IgD-negative memory B cell (primary cell): ENCODE data around the gene SLC9A9. TPM values are rescaled to one million over a fixed set of nuclear protein-coding genes. Genes with fewer than 3 reads are reported as not detected.
A peak's percentile ranks its signal among the peaks of the same experiment; 100 is the strongest.
"Not testable (repeated sequence)": the region's sequence is repeated elsewhere in the genome, so short reads cannot be mapped to it uniquely, and the experiment has no call there.

Source experiments
- H3K27ac Mint-ChIP-seq, 3 donors: one replicate each; pipeline ENCODE4 v1.8.0; 2020 to 2022; ENCODE audit warnings: mild to moderate bottlenecking in 3 of 3, mixed read lengths in 3 of 3, moderate library complexity in 1 of 3
- H3K27me3 Mint-ChIP-seq: one replicate; pipeline ENCODE4 v1.8.0; 2021; ENCODE audit warnings: mixed read lengths
- H3K36me3 Mint-ChIP-seq: one replicate; pipeline ENCODE4 v1.8.0; 2020; ENCODE audit warnings: mild to moderate bottlenecking, mixed read lengths
- H3K4me1 Mint-ChIP-seq, 3 donors: one replicate each; pipeline ENCODE4 v1.8.0; 2020 to 2022; ENCODE audit warnings: mixed read lengths in 3 of 3, mild to moderate bottlenecking in 1 of 3
- H3K4me3 Mint-ChIP-seq, 4 donors: one replicate each; pipeline ENCODE4 v1.8.0; 2020 to 2022; ENCODE audit warnings: mild to moderate bottlenecking in 4 of 4, mixed read lengths in 4 of 4, moderate library complexity in 3 of 4
- H3K9me3 Mint-ChIP-seq, 3 donors: one replicate each; pipeline ENCODE4 v1.8.0; 2020 to 2021; ENCODE audit warnings: mixed read lengths in 3 of 3, mild to moderate bottlenecking in 1 of 3
- polyA plus RNA-seq: library from polyadenylated mRNA; unstranded; fragments of 300-500 nt; fragmentation: Illumina TruSeq; gene quantifications from one replicate; pipeline ENCODE4 v1.2.3, GENCODE V29; 2021

Gene SLC9A9
- polyA plus RNA-seq, 1 donor from 2014 or later = 9.1 TPM

DNA sequence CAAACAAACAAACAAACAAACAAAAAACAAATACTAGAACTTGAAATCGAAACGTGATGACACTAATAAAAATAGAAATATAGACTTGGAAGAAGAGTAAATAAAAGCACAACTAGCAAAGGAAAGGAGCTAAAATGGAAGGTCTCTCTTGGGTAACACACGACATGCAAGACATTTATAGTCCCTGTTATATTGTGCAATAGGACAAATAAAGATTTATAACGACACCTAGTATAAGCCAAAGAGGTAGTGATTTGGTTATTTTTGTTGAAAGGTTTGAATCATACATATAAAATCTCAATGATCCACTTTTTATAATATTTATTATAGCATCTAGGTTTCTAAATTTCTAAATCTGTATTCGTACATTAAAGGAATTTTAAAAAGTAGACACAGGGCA is 379.1 kb downstream of the SLC9A9 start:
- Mint-ChIP-seq H3K27me3 (no peaks in the 10 kb centered on the region), H3K4me1 (peaks cover 0 to 11% (median 8%) of the 10 kb centered on the region in 3 donors), H3K27ac (no peak overlapping the region), H3K9me3 (no peaks in the 10 kb centered on the region), H3K36me3 (peaks cover 5% of the 10 kb centered on the region), H3K4me3 (no peak overlapping the region)

GRCh38 chr3:143465666-143466065 is 382.6 kb downstream of the SLC9A9 start:
- no peak overlapping the region for H3K4me3 Mint-ChIP-seq
- peaks cover 9% of the 10 kb centered on the region for H3K36me3 Mint-ChIP-seq
- H3K4me1 Mint-ChIP-seq = no peaks in the 10 kb centered on the region
- H3K27me3 Mint-ChIP-seq = no peaks in the 10 kb centered on the region
- H3K9me3 Mint-ChIP-seq = no peaks in the 10 kb centered on the region
- H3K27ac Mint-ChIP-seq = no peak overlapping the region

DNA sequence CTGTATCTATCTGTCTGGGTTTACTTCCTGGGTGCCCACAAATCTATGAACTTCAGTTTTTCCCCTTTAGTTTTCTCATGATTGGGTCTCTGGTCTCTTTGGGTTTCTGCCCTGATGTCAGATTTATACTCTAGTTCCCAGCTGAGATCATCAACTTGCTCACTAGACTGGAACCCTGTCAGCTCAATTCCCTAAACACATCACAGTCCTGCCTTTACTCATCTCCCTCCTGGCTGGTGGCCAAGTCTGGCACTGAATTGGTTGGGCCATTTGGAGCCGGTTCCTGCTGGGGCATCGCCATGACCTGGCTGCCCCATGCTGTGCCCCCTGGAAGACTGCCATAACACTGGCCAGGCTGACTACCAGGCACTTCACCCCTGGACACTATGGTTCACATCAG is 383.4 kb downstream of the SLC9A9 start:
- no peak overlapping the region for H3K27ac Mint-ChIP-seq
- no peak overlapping the region for H3K4me3 Mint-ChIP-seq
- no peaks in the 10 kb centered on the region for H3K27me3 Mint-ChIP-seq
- H3K36me3 Mint-ChIP-seq = peaks cover 16% of the 10 kb centered on the region
- H3K9me3 Mint-ChIP-seq = no peaks in the 10 kb centered on the region
- H3K4me1 Mint-ChIP-seq = no peaks in the 10 kb centered on the region

DNA sequence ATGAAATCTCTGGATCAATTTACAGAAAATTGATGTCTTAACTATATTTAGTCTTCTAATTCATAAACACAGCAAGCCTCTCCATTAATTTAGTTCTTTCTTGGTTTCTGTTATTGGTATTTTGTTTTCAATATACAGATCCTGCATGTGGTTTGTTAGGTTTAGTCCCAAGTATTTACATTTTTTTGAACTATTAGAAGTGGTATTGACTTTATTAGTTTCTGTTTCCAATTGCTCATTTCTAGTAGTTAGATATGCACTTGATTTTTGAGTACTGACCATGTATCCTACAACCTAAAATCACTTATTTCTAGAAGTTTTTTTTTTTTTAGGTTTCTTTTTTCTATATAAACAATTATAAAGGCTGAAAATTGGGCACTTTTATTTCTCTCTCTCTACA is 392.8 kb downstream of the SLC9A9 start:
- Mint-ChIP-seq H3K36me3 (peaks cover 11% of the 10 kb centered on the region), H3K9me3 (peaks cover 0 to 10% (median 0%) of the 10 kb centered on the region in 3 donors), H3K27ac (no peak overlapping the region), H3K27me3 (no peaks in the 10 kb centered on the region), H3K4me1 (peaks cover 0 to 5% (median 3%) of the 10 kb centered on the region in 3 donors), H3K4me3 (no peak overlapping the region)

DNA sequence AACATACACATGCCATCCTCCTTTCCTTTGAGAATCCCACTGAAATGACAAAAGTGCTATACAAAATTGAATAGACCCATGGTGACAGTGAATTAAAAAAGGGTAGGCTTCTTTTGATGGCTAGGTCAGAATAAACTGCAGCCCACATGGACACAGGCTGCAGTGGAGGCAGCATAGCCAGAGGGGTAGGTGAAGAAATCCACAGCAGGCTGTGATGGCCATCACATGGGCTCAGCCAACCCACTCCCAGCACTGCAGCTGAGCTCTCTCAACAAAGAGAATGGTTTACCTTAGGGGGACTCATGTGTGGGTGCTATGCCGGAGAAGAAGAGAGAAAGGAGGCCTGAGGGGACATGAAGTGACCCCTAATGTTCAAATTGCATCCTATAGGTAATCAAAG is 397.6 kb downstream of the SLC9A9 start:
- Mint-ChIP-seq H3K36me3 (peaks cover 2% of the 10 kb centered on the region), H3K4me3 (peak overlapping the region in 1 of 4 donors; percentile 24), H3K27ac (no peak overlapping the region), H3K9me3 (no peaks in the 10 kb centered on the region), H3K4me1 (peaks cover 0 to 5% (median 3%) of the 10 kb centered on the region in 3 donors), H3K27me3 (no peaks in the 10 kb centered on the region)

DNA sequence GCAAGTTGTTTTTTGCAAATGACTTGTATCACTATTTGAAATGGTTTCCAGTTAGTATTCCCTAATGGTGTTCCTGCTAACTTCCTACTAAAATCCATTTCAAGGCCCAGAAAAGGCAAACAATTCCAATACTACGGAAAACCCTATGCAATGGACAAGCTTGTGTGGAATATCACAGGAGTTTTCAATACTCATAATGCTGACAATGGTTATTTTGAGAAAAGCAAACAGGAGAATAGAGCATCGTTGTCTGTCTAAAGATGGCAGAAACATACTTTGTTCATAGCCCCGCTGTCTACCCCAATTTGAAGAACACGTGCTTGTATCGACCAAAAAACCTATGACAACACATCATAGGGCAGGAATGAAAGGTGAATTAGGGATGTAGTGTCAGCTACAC is 400.8 kb downstream of the SLC9A9 start:
- Mint-ChIP-seq H3K9me3 (no peaks in the 10 kb centered on the region), H3K4me1 (peaks cover 3 to 9% (median 5%) of the 10 kb centered on the region in 3 donors), H3K4me3 (no peak overlapping the region), H3K27me3 (no peaks in the 10 kb centered on the region), H3K36me3 (peaks cover 5% of the 10 kb centered on the region), H3K27ac (no peak overlapping the region)

- H3K27ac Mint-ChIP-seq = no peak overlapping the region
- peaks cover 0 to 5% (median 4%) of the 10 kb centered on the region in 3 donors for H3K4me1 Mint-ChIP-seq
- H3K27me3 Mint-ChIP-seq = no peaks in the 10 kb centered on the region
- H3K4me3 Mint-ChIP-seq = no peak overlapping the region
- no peaks in the 10 kb centered on the region for H3K9me3 Mint-ChIP-seq
- peaks cover 5% of the 10 kb centered on the region for H3K36me3 Mint-ChIP-seq
Observed at GRCh38 chr3:143445118-143445517, 403.1 kb downstream of the SLC9A9 start.

- no peaks in the 10 kb centered on the region for H3K27me3 Mint-ChIP-seq
- peaks cover 0 to 5% (median 4%) of the 10 kb centered on the region in 3 donors for H3K4me1 Mint-ChIP-seq
- H3K4me3 Mint-ChIP-seq = no peak overlapping the region
- peaks cover 7% of the 10 kb centered on the region for H3K36me3 Mint-ChIP-seq
- H3K9me3 Mint-ChIP-seq = no peaks in the 10 kb centered on the region
- no peak overlapping the region for H3K27ac Mint-ChIP-seq
Observed at GRCh38 chr3:143443851-143444331, 404.4 kb downstream of the SLC9A9 start.

GRCh38 chr3:143442814-143443447 is 405.3 kb downstream of the SLC9A9 start:
- H3K36me3 Mint-ChIP-seq = peaks cover 7% of the 10 kb centered on the region
- H3K27ac Mint-ChIP-seq = no peak overlapping the region
- no peaks in the 10 kb centered on the region for H3K27me3 Mint-ChIP-seq

GRCh38 chr3:143441516-143442171 is 406.6 kb downstream of the SLC9A9 start:
- Mint-ChIP-seq H3K36me3 (peaks cover 8% of the 10 kb centered on the region), H3K4me3 (no peak overlapping the region), H3K4me1 (peaks cover 0 to 5% (median 4%) of the 10 kb centered on the region in 3 donors), H3K9me3 (no peaks in the 10 kb centered on the region), H3K27me3 (no peaks in the 10 kb centered on the region), H3K27ac (no peak overlapping the region)

More at GRCh38 chr3:143442814-143443447, 405.3 kb downstream of the SLC9A9 start:
- no peaks in the 10 kb centered on the region for H3K9me3 Mint-ChIP-seq
- H3K4me3 Mint-ChIP-seq = no peak overlapping the region
- peaks cover 0 to 5% (median 4%) of the 10 kb centered on the region in 3 donors for H3K4me1 Mint-ChIP-seq

DNA sequence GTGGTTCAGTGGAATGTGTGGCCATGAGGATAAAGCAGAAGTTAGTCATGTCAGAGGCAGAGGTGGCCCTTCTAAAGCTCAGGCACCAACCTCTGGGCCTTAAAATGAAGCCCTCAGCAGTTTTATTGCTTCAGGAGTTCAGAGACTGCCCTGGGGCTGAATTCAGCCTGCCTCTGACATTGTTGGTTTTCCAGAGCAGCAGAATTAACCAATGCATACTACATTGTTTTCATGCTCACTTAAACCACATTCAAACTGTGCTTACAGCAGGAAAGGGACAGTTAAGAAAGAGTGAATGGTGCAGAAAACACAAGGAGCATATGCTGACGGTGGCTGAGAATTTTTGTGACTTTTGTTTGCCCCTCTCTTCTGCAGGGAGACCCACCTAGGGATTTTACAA is 408.5 kb downstream of the SLC9A9 start:
- no peaks in the 10 kb centered on the region for H3K9me3 Mint-ChIP-seq
- no peaks in the 10 kb centered on the region for H3K27me3 Mint-ChIP-seq
- no peak overlapping the region for H3K4me3 Mint-ChIP-seq
- peaks cover 8% of the 10 kb centered on the region for H3K36me3 Mint-ChIP-seq
- H3K4me1 Mint-ChIP-seq = peaks cover 0 to 7% (median 5%) of the 10 kb centered on the region in 3 donors
- H3K27ac Mint-ChIP-seq = no peak overlapping the region

GRCh38 chr3:143437405-143437804 is 410.9 kb downstream of the SLC9A9 start:
- Mint-ChIP-seq H3K27me3 (no peaks in the 10 kb centered on the region), H3K9me3 (no peaks in the 10 kb centered on the region), H3K4me1 (peaks cover 0 to 3% (median 0%) of the 10 kb centered on the region in 3 donors), H3K36me3 (peaks cover 3% of the 10 kb centered on the region), H3K4me3 (no peak overlapping the region), H3K27ac (no peak overlapping the region)

DNA sequence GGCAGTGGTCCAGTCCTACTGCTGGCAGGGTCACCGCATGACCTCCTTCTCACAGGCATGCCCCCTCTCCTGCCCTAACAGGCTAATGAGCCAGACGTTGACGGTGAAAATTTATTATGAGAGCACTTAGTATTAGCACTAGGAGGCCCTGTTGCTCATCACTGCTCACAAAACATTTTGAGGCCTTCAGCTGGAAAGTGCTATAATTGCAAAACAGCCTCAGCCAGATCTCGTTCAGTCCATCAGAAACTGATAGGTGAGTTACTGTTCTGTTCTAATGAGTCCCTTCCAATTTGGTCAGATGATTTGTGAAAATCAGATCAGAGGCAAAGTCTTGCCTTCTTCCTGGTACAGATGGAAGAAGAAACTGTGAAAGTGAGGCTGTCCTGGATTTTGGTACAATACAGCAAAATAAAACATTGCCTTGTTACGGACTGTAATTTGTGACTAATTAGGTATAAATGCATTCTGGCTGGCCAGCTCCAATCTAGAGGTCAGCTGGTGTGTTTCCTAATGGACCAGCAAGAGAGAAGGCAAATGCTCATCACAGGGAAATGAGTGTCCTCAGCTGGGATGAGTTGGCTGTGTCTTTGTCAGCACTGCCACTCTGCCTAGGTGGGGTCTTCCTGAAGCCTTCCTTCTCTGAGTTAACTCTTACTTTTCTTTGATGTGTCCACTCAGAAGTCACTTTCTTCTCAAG is 411.9 kb downstream of the SLC9A9 start:
- H3K27me3 Mint-ChIP-seq = no peaks in the 10 kb centered on the region
- H3K4me1 Mint-ChIP-seq = peaks cover 0 to 3% (median 0%) of the 10 kb centered on the region in 3 donors
- no peaks in the 10 kb centered on the region for H3K9me3 Mint-ChIP-seq
- no peak overlapping the region for H3K4me3 Mint-ChIP-seq
- H3K36me3 Mint-ChIP-seq = peaks cover 3% of the 10 kb centered on the region
- no peak overlapping the region for H3K27ac Mint-ChIP-seq

- Mint-ChIP-seq H3K4me3 (no peak overlapping the region), H3K4me1 (peaks cover 6 to 13% (median 10%) of the 10 kb centered on the region in 3 donors), H3K36me3 (peaks cover 1% of the 10 kb centered on the region), H3K27ac (no peak overlapping the region), H3K27me3 (no peaks in the 10 kb centered on the region), H3K9me3 (no peaks in the 10 kb centered on the region)
Observed at GRCh38 chr3:143433787-143434378, 414.4 kb downstream of the SLC9A9 start.

DNA sequence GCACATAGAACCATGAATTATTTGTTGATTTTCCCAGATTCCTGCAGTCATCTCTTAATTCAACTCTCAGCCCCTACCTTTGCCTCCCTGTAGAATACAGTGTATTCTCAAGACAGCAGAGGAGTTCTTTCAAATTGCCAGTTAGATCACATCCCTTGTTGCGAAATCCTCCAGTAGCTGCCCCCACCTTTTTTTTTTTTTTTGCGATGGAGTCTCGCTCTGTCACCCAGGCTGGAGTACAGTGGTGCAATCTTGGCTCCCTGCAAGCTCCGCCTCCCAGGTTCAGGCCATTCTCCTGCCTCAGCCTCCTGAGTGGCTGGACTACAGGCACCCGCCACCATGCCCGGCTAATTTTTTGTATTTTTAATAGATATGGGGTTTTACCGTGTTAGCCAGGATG is 417.0 kb downstream of the SLC9A9 start:
- not testable (repeated sequence) for H3K36me3 Mint-ChIP-seq, H3K9me3 Mint-ChIP-seq, H3K27me3 Mint-ChIP-seq, H3K27ac Mint-ChIP-seq, H3K4me3 Mint-ChIP-seq
- H3K4me1 Mint-ChIP-seq = peaks cover 12 to 25% (median 22%) of the 10 kb centered on the region in 3 donors
